ENCODE measurements around the gene RDX.

DNA sequence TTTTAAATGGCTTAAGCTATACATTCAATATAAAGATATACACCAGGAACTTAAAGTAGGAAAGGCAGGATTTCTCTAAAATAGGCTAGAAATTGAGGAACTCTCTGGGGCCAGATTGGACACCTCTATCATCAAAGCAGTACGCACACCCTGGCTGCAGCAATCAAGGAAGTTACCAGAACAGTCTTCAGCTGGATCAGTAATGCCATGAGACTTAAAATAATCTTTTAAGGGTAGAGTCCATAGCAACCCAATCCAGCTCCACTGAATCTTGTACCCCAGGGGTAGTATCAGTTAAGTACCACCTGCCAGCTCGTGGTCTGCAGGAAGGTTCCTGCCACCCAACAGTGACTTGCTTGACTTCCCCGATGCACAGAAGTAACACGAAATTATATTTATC lies 3.0 kb downstream of the RDX start:
- TF ChIP-seq EZH2 (IDR thresholded peaks at IDR 0.05; ENCODE audit: borderline replicate concordance, low read depth, low read length, severe bottlenecking) = no peak
- TF ChIP-seq, protein P1, sequence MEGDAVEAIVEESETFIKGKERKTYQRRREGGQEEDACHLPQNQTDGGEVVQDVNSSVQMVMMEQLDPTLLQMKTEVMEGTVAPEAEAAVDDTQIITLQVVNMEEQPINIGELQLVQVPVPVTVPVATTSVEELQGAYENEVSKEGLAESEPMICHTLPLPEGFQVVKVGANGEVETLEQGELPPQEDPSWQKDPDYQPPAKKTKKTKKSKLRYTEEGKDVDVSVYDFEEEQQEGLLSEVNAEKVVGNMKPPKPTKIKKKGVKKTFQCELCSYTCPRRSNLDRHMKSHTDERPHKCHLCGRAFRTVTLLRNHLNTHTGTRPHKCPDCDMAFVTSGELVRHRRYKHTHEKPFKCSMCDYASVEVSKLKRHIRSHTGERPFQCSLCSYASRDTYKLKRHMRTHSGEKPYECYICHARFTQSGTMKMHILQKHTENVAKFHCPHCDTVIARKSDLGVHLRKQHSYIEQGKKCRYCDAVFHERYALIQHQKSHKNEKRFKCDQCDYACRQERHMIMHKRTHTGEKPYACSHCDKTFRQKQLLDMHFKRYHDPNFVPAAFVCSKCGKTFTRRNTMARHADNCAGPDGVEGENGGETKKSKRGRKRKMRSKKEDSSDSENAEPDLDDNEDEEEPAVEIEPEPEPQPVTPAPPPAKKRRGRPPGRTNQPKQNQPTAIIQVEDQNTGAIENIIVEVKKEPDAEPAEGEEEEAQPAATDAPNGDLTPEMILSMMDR (IDR thresholded peaks at IDR 0.05; ENCODE audit: borderline replicate concordance, extremely low read depth, low read length, poor library complexity, severe bottlenecking) = no peak

All from DND-41 (cell line).